Measurements from ENCODE around the gene HADHB. TPM values are rescaled to one million over a fixed set of nuclear protein-coding genes. Genes with fewer than 3 reads are reported as not detected.
A peak's percentile ranks its signal among the peaks of the same experiment; 100 is the strongest.
"Not testable (repeated sequence)": the region's sequence is repeated elsewhere in the genome, so short reads cannot be mapped to it uniquely, and the experiment has no call there.

Gene HADHB
- total RNA-seq, 1 experiment from 2014 or later: 41.3 TPM

- Histone ChIP-seq H4K8ac (replicated peaks; ENCODE audit: insufficient read length, low read depth, low read length) (no peak overlapping the region), H3K9me3 (ENCODE audit: control insufficient read depth, low read depth, low read length) (no peaks in the 10 kb centered on the region), H3K4me2 (ENCODE audit: insufficient read depth, insufficient read length, low read length) (peak overlapping the region; percentile 45), H3K27ac (ENCODE audit: insufficient read length, low read depth, low read length) (no peak overlapping the region), H3K79me2 (ENCODE audit: insufficient read depth, low read length) (no peaks in the 10 kb centered on the region), H2BK15ac (ENCODE audit: low read depth, low read length) (peak overlapping the region; percentile 87), H2AK5ac (ENCODE audit: insufficient read length, low read length) (no peak overlapping the region), H2BK20ac (ENCODE audit: low read depth, low read length, poor library complexity, severe bottlenecking) (no peak overlapping the region), H3K18ac (ENCODE audit: insufficient read length, low read depth, low read length) (no peak overlapping the region), H3K14ac (ENCODE audit: insufficient read depth, low read length) (peak overlapping the region; percentile 83), H3T11ph (ENCODE audit: low read length) (no peak overlapping the region), H4K5ac (ENCODE audit: insufficient read length, low read depth, low read length) (no peak overlapping the region), H3K9ac (ENCODE audit: extremely low read depth, insufficient read length, low read length) (peak overlapping the region; percentile 36), H3K27me3 (ENCODE audit: insufficient read depth, low read length) (no peaks in the 10 kb centered on the region), H4K20me1 (ENCODE audit: control insufficient read depth, insufficient read depth, insufficient read length) (no peaks in the 10 kb centered on the region), H3K56ac (ENCODE audit: insufficient read length, low read depth, low read length) (no peak overlapping the region), H3K23me2 (ENCODE audit: insufficient read length, low read depth, low read length, poor library complexity, severe bottlenecking) (no peaks in the 10 kb centered on the region), H2AFZ (ENCODE audit: low read length) (peak overlapping the region; percentile 82), H3K4me1 (ENCODE audit: insufficient read depth, low read length) (peaks cover 7% of the 10 kb centered on the region; the same call in 1 of the 2 replicates), H2BK120ac (ENCODE audit: low read depth, low read length, poor library complexity, severe bottlenecking) (no peak overlapping the region), H2BK12ac (ENCODE audit: insufficient read length, low read depth, low read length) (no peak overlapping the region), H2BK5ac (ENCODE audit: insufficient read length, low read length) (no peak overlapping the region), H3K79me1 (ENCODE audit: insufficient read depth, low read depth, low read length, poor library complexity, severe bottlenecking) (no peaks in the 10 kb centered on the region), H4K91ac (ENCODE audit: insufficient read length, low read depth, low read length) (no peak overlapping the region), H3K4ac (ENCODE audit: low read depth, low read length) (no peak overlapping the region), H3K23ac (ENCODE audit: insufficient read length, low read depth, low read length) (no peak overlapping the region)
- Mint-ChIP-seq H3K4me3 (peak overlapping the region; percentile 40 to 72), H3K27ac (peak overlapping the region; percentile 21 to 98 (median 45); a peak in 5 of 7 replicates), H3K27me3 (ENCODE audit: low read depth) (no peaks in the 10 kb centered on the region), H3K36me3 (ENCODE audit: insufficient read depth in 1 of 3, low read depth in 3 of 3) (no peaks in the 10 kb centered on the region), H3K4me1 (peaks cover 30 to 40% of the 10 kb centered on the region in 2 experiments), H3K9me3 (no peaks in the 10 kb centered on the region)
- DNase-seq: no peak
- TF ChIP-seq CTCF (conservative IDR thresholded peaks at IDR 0.05): no peak
- WGBS (ENCODE audit: extremely low coverage, insufficient read length, low lambda C conversion rate): no CpG with 5 or more reads among the region's 6 CpGs
These were observed 74.2 kb downstream of the HADHB start for GRCh38 chr2:26318950-26319349.

DNA sequence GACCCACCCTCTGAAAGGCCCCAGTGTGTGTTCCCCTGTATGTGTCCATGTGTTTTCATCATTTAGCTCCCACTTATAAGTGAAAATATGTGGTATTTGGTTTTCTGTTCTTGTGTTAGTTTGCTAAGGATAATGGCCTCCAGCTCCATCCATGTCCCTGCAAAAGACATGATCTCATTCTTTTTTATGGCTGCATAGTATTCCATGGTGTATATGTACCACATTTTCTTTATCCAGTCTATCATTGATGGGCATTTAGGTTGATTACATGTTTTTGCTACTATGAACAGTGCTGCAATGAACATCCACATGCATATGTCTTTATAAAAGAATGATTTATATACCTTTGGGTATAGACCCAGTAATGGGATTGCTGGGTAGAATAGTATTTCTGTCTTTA is 79.7 kb downstream of the HADHB start:
- H3K4ac ChIP-seq (ENCODE audit: low read depth, low read length); DNase-seq; H3K23ac ChIP-seq (ENCODE audit: insufficient read length, low read depth, low read length); H2AFZ ChIP-seq (ENCODE audit: low read length); H2BK12ac ChIP-seq (ENCODE audit: insufficient read length, low read depth, low read length); H3K14ac ChIP-seq (ENCODE audit: insufficient read depth, low read length); H3K27ac ChIP-seq (ENCODE audit: insufficient read length, low read depth, low read length); H3K9ac ChIP-seq (ENCODE audit: extremely low read depth, insufficient read length, low read length); H3K56ac ChIP-seq (ENCODE audit: insufficient read length, low read depth, low read length); H3K79me1 ChIP-seq (ENCODE audit: insufficient read depth, low read depth, low read length, poor library complexity, severe bottlenecking); H4K91ac ChIP-seq (ENCODE audit: insufficient read length, low read depth, low read length); H3K4me3 Mint-ChIP-seq; H3T11ph ChIP-seq (ENCODE audit: low read length); H3K27me3 ChIP-seq (ENCODE audit: insufficient read depth, low read length); H3K4me2 ChIP-seq (ENCODE audit: insufficient read depth, insufficient read length, low read length); H3K4me1 Mint-ChIP-seq; H3K23me2 ChIP-seq (ENCODE audit: insufficient read length, low read depth, low read length, poor library complexity, severe bottlenecking); H3K9me3 Mint-ChIP-seq; H3K4me1 ChIP-seq (ENCODE audit: insufficient read depth, low read length); H2AK5ac ChIP-seq (ENCODE audit: insufficient read length, low read length); H4K8ac ChIP-seq (replicated peaks; ENCODE audit: insufficient read length, low read depth, low read length); H2BK120ac ChIP-seq (ENCODE audit: low read depth, low read length, poor library complexity, severe bottlenecking); H3K36me3 Mint-ChIP-seq (ENCODE audit: insufficient read depth in 1 of 3, low read depth in 3 of 3); H3K9me3 ChIP-seq (ENCODE audit: control insufficient read depth, low read depth, low read length); H2BK15ac ChIP-seq (ENCODE audit: low read depth, low read length); H3K79me2 ChIP-seq (ENCODE audit: insufficient read depth, low read length); H3K27me3 Mint-ChIP-seq (ENCODE audit: low read depth); H4K20me1 ChIP-seq (ENCODE audit: control insufficient read depth, insufficient read depth, insufficient read length); H3K18ac ChIP-seq (ENCODE audit: insufficient read length, low read depth, low read length); H4K5ac ChIP-seq (ENCODE audit: insufficient read length, low read depth, low read length); H3K27ac Mint-ChIP-seq; H2BK5ac ChIP-seq (ENCODE audit: insufficient read length, low read length); H2BK20ac ChIP-seq (ENCODE audit: low read depth, low read length, poor library complexity, severe bottlenecking): not testable (repeated sequence)

Data from H9 (cell line).